T-helper 1 cell treated with Interleukin-12 subunit alpha and Interleukin-12 subunit beta and Interleukin-4 antibody, amounts not matched to agents 30 μg/mL and 1 μg/mL, for 36 hours (primary cell): ENCODE results near the gene NAGS.
"Not testable (repeated sequence)": the region's sequence is repeated elsewhere in the genome, so short reads cannot be mapped to it uniquely, and the experiment has no call there.

Experiments
- H3K27ac Mint-ChIP-seq: one replicate; pipeline ENCODE4 v1.8.0; 2021; ENCODE audit warnings: mild to moderate bottlenecking, mixed read lengths
- H3K27me3 Mint-ChIP-seq: one replicate; pipeline ENCODE4 v1.8.0; 2021; ENCODE audit warnings: low read depth, mixed read lengths
- H3K36me3 Mint-ChIP-seq: one replicate; pipeline ENCODE4 v1.8.0; 2021; ENCODE audit warnings: low read depth, mixed read lengths
- H3K4me1 Mint-ChIP-seq: one replicate; pipeline ENCODE4 v1.8.0; 2021; ENCODE audit warnings: low read depth, mixed read lengths
- H3K4me3 Mint-ChIP-seq: one replicate; pipeline ENCODE4 v1.8.0; 2021; ENCODE audit warnings: mild to moderate bottlenecking, moderate library complexity, mixed read lengths
- H3K9me3 Mint-ChIP-seq: one replicate; pipeline ENCODE4 v1.8.0; 2021; ENCODE audit warnings: mixed read lengths

Gene NAGS

GRCh38 chr17:44033861-44034408 is 29.5 kb downstream of the NAGS start:
- H3K36me3 Mint-ChIP-seq, result peaks cover 31% of the 10 kb centered on the region
- H3K4me3 Mint-ChIP-seq, result no peak overlapping the region
- no peak overlapping the region for H3K27ac Mint-ChIP-seq
- no peaks in the 10 kb centered on the region for H3K9me3 Mint-ChIP-seq
- H3K4me1 Mint-ChIP-seq, result peaks cover 9% of the 10 kb centered on the region
- no peaks in the 10 kb centered on the region for H3K27me3 Mint-ChIP-seq

GRCh38 chr17:44034688-44035087 is 30.3 kb downstream of the NAGS start:
- not testable (repeated sequence) for H3K9me3 Mint-ChIP-seq, H3K27me3 Mint-ChIP-seq, H3K4me3 Mint-ChIP-seq, H3K27ac Mint-ChIP-seq, H3K4me1 Mint-ChIP-seq
- peaks cover 34% of the 10 kb centered on the region for H3K36me3 Mint-ChIP-seq

- H3K4me3 Mint-ChIP-seq, result no peak overlapping the region
- H3K4me1 Mint-ChIP-seq, result peaks cover 16% of the 10 kb centered on the region
- H3K27ac Mint-ChIP-seq, result no peak overlapping the region
- H3K36me3 Mint-ChIP-seq, result peaks cover 32% of the 10 kb centered on the region
- no peaks in the 10 kb centered on the region for H3K27me3 Mint-ChIP-seq
- H3K9me3 Mint-ChIP-seq, result no peaks in the 10 kb centered on the region
Measured at GRCh38 chr17:44037471-44037870, 33.0 kb downstream of the NAGS start.

GRCh38 chr17:44038604-44039011 is 34.2 kb downstream of the NAGS start:
- Mint-ChIP-seq H3K9me3 (no peaks in the 10 kb centered on the region), H3K27me3 (no peaks in the 10 kb centered on the region), H3K27ac (no peak overlapping the region), H3K4me3 (no peak overlapping the region), H3K36me3 (peaks cover 27% of the 10 kb centered on the region), H3K4me1 (peaks cover 16% of the 10 kb centered on the region)

- no peaks in the 10 kb centered on the region for H3K9me3 Mint-ChIP-seq
- H3K27me3 Mint-ChIP-seq, result no peaks in the 10 kb centered on the region
- H3K4me1 Mint-ChIP-seq, result peaks cover 18% of the 10 kb centered on the region
- H3K4me3 Mint-ChIP-seq, result peak overlapping the region; percentile 10
- peak overlapping the region; percentile 81 for H3K27ac Mint-ChIP-seq
- peaks cover 22% of the 10 kb centered on the region for H3K36me3 Mint-ChIP-seq
Measured at GRCh38 chr17:44039829-44040635, 35.6 kb downstream of the NAGS start.

GRCh38 chr17:44043272-44043696 is 38.9 kb downstream of the NAGS start:
- H3K27ac Mint-ChIP-seq, result no peak overlapping the region
- H3K36me3 Mint-ChIP-seq, result peaks cover 19% of the 10 kb centered on the region
- peaks cover 19% of the 10 kb centered on the region for H3K4me1 Mint-ChIP-seq
- H3K4me3 Mint-ChIP-seq, result no peak overlapping the region
- no peaks in the 10 kb centered on the region for H3K27me3 Mint-ChIP-seq
- no peaks in the 10 kb centered on the region for H3K9me3 Mint-ChIP-seq

- Mint-ChIP-seq H3K27me3 (no peaks in the 10 kb centered on the region), H3K4me1 (peaks cover 19% of the 10 kb centered on the region), H3K36me3 (peaks cover 21% of the 10 kb centered on the region), H3K27ac (no peak overlapping the region), H3K9me3 (no peaks in the 10 kb centered on the region), H3K4me3 (no peak overlapping the region)
Measured at GRCh38 chr17:44044071-44044470, 39.6 kb downstream of the NAGS start.

- Mint-ChIP-seq H3K4me1 (peaks cover 9% of the 10 kb centered on the region), H3K27ac (no peak overlapping the region), H3K4me3 (no peak overlapping the region), H3K27me3 (no peaks in the 10 kb centered on the region), H3K36me3 (peaks cover 15% of the 10 kb centered on the region), H3K9me3 (no peaks in the 10 kb centered on the region)
Measured at GRCh38 chr17:44045486-44045885, 41.1 kb downstream of the NAGS start.

- not testable (repeated sequence) for H3K27ac Mint-ChIP-seq, H3K4me1 Mint-ChIP-seq, H3K4me3 Mint-ChIP-seq, H3K9me3 Mint-ChIP-seq, H3K27me3 Mint-ChIP-seq
- peaks cover 12% of the 10 kb centered on the region for H3K36me3 Mint-ChIP-seq
Measured at GRCh38 chr17:44046893-44047292, 42.5 kb downstream of the NAGS start.

- H3K4me1 Mint-ChIP-seq, result peaks cover 12% of the 10 kb centered on the region
- no peaks in the 10 kb centered on the region for H3K9me3 Mint-ChIP-seq
- peaks cover 26% of the 10 kb centered on the region for H3K36me3 Mint-ChIP-seq
- H3K4me3 Mint-ChIP-seq, result no peak overlapping the region
- no peak overlapping the region for H3K27ac Mint-ChIP-seq
- no peaks in the 10 kb centered on the region for H3K27me3 Mint-ChIP-seq
Measured at GRCh38 chr17:44049294-44050060, 45.1 kb downstream of the NAGS start.

GRCh38 chr17:44053125-44053872 is 48.9 kb downstream of the NAGS start:
- no peaks in the 10 kb centered on the region for H3K27me3 Mint-ChIP-seq
- H3K36me3 Mint-ChIP-seq, result peaks cover 26% of the 10 kb centered on the region
- H3K27ac Mint-ChIP-seq, result no peak overlapping the region
- H3K4me1 Mint-ChIP-seq, result peaks cover 9% of the 10 kb centered on the region
- H3K4me3 Mint-ChIP-seq, result no peak overlapping the region
- H3K9me3 Mint-ChIP-seq, result no peaks in the 10 kb centered on the region
